ENCODE results near the gene ACBD3. TPM values are rescaled to one million over a fixed set of nuclear protein-coding genes. Genes with fewer than 3 reads are reported as not detected.

ACBD3 gene
- total RNA-seq, 4 donors from 2014 or later, result 28.1 to 53.6 (median 32.6) TPM

DNA sequence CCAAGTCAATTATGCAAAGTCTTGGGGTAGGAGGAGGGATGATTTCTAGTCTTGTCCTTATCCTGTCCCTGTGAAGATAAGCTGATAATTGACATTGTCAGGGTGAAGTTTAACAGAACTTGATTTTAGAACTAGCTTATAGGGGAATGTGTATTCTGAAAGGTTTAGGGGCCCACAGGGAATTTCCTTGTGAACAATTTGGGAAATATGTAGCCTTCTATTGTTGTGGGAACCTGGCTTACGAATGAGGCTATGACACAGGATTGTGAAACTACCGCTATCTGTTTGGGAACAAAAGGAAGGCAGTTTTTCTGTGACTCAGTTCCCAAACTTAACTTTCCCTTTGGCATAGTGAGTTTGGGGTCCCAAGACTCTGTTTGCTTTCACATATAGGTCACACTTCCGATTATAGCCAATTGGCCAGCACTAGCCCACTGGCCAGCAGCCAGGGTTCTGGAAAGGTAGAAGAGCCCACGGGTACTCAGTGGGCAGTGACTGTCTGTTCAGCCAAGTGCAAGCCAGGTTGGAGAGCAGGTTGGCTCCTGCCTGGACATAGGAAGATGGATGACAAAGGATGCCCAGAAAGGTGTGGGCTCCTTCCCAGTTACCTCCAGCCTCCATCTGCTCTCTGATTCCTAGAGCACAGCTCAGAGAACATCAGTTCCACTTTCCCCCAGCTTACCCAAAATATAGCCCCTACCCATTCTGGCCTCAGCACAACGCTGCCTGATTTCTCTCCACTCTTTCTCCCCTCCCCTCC lies 88.5 kb downstream of the ACBD3 start:
- Histone ChIP-seq H3K9me3 (no peaks in the 10 kb centered on the region), H3K27me3 (no peaks in the 10 kb centered on the region), H3K36me3 (no peaks in the 10 kb centered on the region), H3K4me1 (peaks cover 9 to 14% (median 14%) of the 10 kb centered on the region in 4 donors), H3K27ac (replicated peaks in 1 of 4) (no peak overlapping the region), H3K4me3 (no peak overlapping the region)
- 78% methylated on average over 5 of the region's 5 CpGs for WGBS
- intact Hi-C loops (cut with DNase I), result no loop called here
- DNase-seq (ENCODE audit: extremely low spot score), result no peak
- TF ChIP-seq POLR2AphosphoS5 (IDR thresholded peaks at IDR 0.05), result no peak
- TF ChIP-seq, protein P1, sequence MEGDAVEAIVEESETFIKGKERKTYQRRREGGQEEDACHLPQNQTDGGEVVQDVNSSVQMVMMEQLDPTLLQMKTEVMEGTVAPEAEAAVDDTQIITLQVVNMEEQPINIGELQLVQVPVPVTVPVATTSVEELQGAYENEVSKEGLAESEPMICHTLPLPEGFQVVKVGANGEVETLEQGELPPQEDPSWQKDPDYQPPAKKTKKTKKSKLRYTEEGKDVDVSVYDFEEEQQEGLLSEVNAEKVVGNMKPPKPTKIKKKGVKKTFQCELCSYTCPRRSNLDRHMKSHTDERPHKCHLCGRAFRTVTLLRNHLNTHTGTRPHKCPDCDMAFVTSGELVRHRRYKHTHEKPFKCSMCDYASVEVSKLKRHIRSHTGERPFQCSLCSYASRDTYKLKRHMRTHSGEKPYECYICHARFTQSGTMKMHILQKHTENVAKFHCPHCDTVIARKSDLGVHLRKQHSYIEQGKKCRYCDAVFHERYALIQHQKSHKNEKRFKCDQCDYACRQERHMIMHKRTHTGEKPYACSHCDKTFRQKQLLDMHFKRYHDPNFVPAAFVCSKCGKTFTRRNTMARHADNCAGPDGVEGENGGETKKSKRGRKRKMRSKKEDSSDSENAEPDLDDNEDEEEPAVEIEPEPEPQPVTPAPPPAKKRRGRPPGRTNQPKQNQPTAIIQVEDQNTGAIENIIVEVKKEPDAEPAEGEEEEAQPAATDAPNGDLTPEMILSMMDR (IDR thresholded peaks at IDR 0.05), result no peak
- TF ChIP-seq POLR2A (IDR thresholded peaks at IDR 0.05; ENCODE audit: low read depth), result no peak
- TF ChIP-seq EP300 (IDR thresholded peaks at IDR 0.05), result no peak

DNA sequence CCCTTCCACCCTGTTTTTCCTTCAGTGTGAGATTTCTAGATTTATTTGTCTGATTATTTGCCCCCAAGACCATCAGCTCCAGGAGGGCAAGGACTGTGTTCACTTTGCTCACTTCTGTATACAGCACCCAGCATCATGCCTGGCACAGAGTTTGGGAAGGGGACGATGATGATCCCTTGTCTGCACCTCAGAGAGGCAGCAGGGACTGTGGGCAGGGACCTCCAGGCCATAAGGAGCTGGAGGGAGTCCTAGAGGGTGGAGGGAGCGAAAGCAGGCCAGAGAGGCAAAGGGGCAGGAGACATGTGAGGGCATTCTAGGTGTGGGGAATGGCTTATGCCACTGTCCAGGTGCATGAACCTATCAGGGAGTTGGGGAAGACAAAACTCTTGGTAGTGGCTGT lies 91.3 kb downstream of the ACBD3 start:
- no peaks in the 10 kb centered on the region for H3K27me3 ChIP-seq
- no peak overlapping the region for H3K27ac ChIP-seq (replicated peaks in 1 of 4)
- no peaks in the 10 kb centered on the region for H3K36me3 ChIP-seq
- DNase-seq (ENCODE audit: extremely low spot score), result no peak
- H3K4me3 ChIP-seq, result no peak overlapping the region
- TF ChIP-seq, protein P1 (IDR thresholded peaks at IDR 0.05), result no peak
- TF ChIP-seq POLR2AphosphoS5 (IDR thresholded peaks at IDR 0.05) (no peak), EP300 (IDR thresholded peaks at IDR 0.05) (no peak), POLR2A (IDR thresholded peaks at IDR 0.05; ENCODE audit: low read depth) (no peak)
- WGBS, result 90% methylated on average over 2 of the region's 2 CpGs
- H3K4me1 ChIP-seq, result peaks cover 5% of the 10 kb centered on the region in 4 donors
- intact Hi-C loops (cut with DNase I), result no loop called here
- H3K9me3 ChIP-seq, result no peaks in the 10 kb centered on the region

Small RNA genes within 50 kb of the gene (small RNA-seq; reads per million reads assigned to genes)
- 0 reads per million in 3 donors for gene AL512343.1

Other genes starting within 250 kb of the ACBD3 start
- under 1 TPM in 2 of 4 donors, not detected in 2; 0.17 to 0.98 TPM for gene LEFTY2, start 245.5 kb downstream of the ACBD3 start, total RNA-seq
- 10 to 100 TPM; 15.0 to 22.5 (median 19.1) TPM for gene SDE2, start 187.4 kb downstream of the ACBD3 start, total RNA-seq
- gene H3-3A, start 124.0 kb downstream of the ACBD3 start, total RNA-seq, result 100 to 1,000 TPM; 319 to 384 (median 350) TPM
- not detected for gene MIXL1, start 36.9 kb upstream of the ACBD3 start, total RNA-seq
- 1 to 10 TPM; 2.1 to 4.6 (median 2.8) TPM for gene LIN9, start 122.4 kb upstream of the ACBD3 start, total RNA-seq
- gene PARP1, start 221.4 kb upstream of the ACBD3 start, total RNA-seq, result 100 to 1,000 TPM; 103 to 136 (median 108) TPM